Measurements from ENCODE around the gene FAM135A. TPM values are rescaled to one million over a fixed set of nuclear protein-coding genes. Genes with fewer than 3 reads are reported as not detected.

Gene FAM135A
- total and polyA plus RNA-seq, 9 of the 15 experiments (the other 6 are each of a cell fraction or from before 2014, with no cell fraction given): 7.4 to 32.9 (median 19.2) TPM

DNA sequence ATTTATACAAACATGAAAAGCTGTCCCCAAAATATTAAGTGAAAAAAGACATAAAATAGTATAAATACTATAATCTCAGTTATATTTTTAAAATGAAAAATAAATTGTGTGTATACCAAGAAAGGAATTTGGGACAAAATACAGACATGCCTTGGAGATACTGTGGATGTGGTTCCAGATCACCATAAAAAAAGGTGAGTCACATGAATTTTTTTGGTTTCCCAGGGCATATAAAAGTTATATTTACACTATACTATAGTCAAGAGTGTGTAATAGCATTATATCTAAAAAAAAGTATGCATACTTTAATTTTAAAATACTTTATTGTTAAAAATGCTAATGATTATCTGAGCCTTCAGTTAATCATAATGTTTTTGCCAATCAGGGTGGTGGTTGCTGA, 136.0 kb downstream of the FAM135A start:
- ATAC-seq (no peak), DNase-seq (ENCODE audit: extremely low read depth in 1 of 4, low spot score in 3 of 4) (no peak), FAIRE-seq (no peak)
- H3K36me3 ChIP-seq (ENCODE audit: control insufficient read depth, insufficient read depth, low read length): no peaks in the 10 kb centered on the region
- H2AFZ ChIP-seq (ENCODE audit: low read depth, low read length): no peak overlapping the region
- no peaks in the 10 kb centered on the region for H4K20me1 ChIP-seq (replicated peaks; ENCODE audit: control insufficient read depth, insufficient read depth, low read length)
- H3K27me3 ChIP-seq (ENCODE audit: control insufficient read depth in 2 of 2, insufficient read depth in 2 of 2, low read length in 2 of 2): no peaks in the 10 kb centered on the region
- no peaks in the 10 kb centered on the region for H3K79me2 ChIP-seq (ENCODE audit: control insufficient read depth, insufficient read depth, low read length)
- no peak overlapping the region for H3K9ac ChIP-seq (ENCODE audit: insufficient read depth in 1 of 2, low read depth in 2 of 2, low read length in 2 of 2)
- ChIA-PET CTCF (ENCODE audit: low intra/inter-chr PET ratio) (interaction anchor here (1.2 kb wide), 1 partner anchor 139 kb away, joined by 3 read pairs; no protein-coding TSS in a partner anchor), POLR2A (no interaction called here)
- H3K4me2 ChIP-seq (ENCODE audit: insufficient read depth, low read length): no peak overlapping the region
- TF ChIP-seq GATA2 (CRISPR knock-in tag; IDR thresholded peaks at IDR 0.05): no peak
- TF ChIP-seq, protein P1, sequence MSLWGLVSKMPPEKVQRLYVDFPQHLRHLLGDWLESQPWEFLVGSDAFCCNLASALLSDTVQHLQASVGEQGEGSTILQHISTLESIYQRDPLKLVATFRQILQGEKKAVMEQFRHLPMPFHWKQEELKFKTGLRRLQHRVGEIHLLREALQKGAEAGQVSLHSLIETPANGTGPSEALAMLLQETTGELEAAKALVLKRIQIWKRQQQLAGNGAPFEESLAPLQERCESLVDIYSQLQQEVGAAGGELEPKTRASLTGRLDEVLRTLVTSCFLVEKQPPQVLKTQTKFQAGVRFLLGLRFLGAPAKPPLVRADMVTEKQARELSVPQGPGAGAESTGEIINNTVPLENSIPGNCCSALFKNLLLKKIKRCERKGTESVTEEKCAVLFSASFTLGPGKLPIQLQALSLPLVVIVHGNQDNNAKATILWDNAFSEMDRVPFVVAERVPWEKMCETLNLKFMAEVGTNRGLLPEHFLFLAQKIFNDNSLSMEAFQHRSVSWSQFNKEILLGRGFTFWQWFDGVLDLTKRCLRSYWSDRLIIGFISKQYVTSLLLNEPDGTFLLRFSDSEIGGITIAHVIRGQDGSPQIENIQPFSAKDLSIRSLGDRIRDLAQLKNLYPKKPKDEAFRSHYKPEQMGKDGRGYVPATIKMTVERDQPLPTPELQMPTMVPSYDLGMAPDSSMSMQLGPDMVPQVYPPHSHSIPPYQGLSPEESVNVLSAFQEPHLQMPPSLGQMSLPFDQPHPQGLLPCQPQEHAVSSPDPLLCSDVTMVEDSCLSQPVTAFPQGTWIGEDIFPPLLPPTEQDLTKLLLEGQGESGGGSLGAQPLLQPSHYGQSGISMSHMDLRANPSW (CRISPR knock-in tag; IDR thresholded peaks at IDR 0.05): no peak
- TF ChIP-seq, protein P2, sequence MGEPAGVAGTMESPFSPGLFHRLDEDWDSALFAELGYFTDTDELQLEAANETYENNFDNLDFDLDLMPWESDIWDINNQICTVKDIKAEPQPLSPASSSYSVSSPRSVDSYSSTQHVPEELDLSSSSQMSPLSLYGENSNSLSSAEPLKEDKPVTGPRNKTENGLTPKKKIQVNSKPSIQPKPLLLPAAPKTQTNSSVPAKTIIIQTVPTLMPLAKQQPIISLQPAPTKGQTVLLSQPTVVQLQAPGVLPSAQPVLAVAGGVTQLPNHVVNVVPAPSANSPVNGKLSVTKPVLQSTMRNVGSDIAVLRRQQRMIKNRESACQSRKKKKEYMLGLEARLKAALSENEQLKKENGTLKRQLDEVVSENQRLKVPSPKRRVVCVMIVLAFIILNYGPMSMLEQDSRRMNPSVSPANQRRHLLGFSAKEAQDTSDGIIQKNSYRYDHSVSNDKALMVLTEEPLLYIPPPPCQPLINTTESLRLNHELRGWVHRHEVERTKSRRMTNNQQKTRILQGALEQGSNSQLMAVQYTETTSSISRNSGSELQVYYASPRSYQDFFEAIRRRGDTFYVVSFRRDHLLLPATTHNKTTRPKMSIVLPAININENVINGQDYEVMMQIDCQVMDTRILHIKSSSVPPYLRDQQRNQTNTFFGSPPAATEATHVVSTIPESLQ (CRISPR knock-in tag; IDR thresholded peaks at IDR 0.05): no peak
- no peak for TF ChIP-seq RFX7 (CRISPR knock-in tag; IDR thresholded peaks at IDR 0.05)
- no peak for TF ChIP-seq EP300 (IDR thresholded peaks at IDR 0.05; ENCODE audit: low read length)
- TF ChIP-seq MEF2D (tag; conservative IDR thresholded peaks at IDR 0.05; ENCODE audit: low read depth): no peak
- BruUV-seq (replicated peaks): no TSS peak
- H3K27ac ChIP-seq (ENCODE audit: extremely low read depth, low read depth, low read length): no peak overlapping the region
- H3K4me3 ChIP-seq: no peak overlapping the region
- H3K9me3 ChIP-seq (replicated peaks; ENCODE audit: control insufficient read depth, insufficient read depth, low read depth, low read length): no peaks in the 10 kb centered on the region
- intact Hi-C loops (cut with micrococcal nuclease): no loop called here
- H3K9me1 ChIP-seq (ENCODE audit: control insufficient read depth, insufficient read depth, low read length): no peaks in the 10 kb centered on the region
- in situ Hi-C loops (cut with MboI): loop anchor here (25.0 kb wide), 1 partner anchor 338 kb away; no protein-coding TSS in a partner anchor
- H3K4me1 ChIP-seq (replicated peaks in 1 of 2; ENCODE audit: control insufficient read depth in 2 of 2, insufficient read depth in 2 of 2, low read length in 2 of 2): no peaks in the 10 kb centered on the region
